ENCODE measurements around the gene CAMTA1.
A peak's percentile ranks its signal among the peaks of the same experiment; 100 is the strongest.
"Not testable (repeated sequence)": the region's sequence is repeated elsewhere in the genome, so short reads cannot be mapped to it uniquely, and the experiment has no call there.

The CAMTA1 gene

DNA sequence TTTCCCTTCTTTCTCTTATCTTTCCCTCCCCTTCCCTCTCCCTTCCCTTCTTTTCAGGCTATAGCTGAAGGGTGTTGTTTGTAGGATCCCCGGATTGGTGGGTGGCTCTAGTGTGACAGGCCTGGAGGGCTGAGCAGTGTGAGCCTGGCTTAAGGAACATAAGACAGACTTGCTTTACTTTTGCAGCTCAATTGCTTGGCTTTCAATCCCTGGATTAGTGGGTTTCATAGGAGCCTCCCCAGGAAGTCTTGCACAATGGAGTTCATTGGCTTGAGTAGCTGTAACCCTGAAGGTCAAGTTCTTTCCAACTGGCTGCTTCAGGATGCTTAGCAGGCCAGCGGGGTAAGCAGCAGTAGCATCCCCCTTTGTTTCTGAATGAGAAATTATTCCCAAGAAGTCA, 126.7 kb downstream of the CAMTA1 start:
- no peak for DNase-seq
- TF ChIP-seq GATA1 (IDR thresholded peaks at IDR 0.05; ENCODE audit: low read depth, low read length) (no peak), POLR2A (IDR thresholded peaks at IDR 0.05; ENCODE audit: low read length) (no peak)

DNA sequence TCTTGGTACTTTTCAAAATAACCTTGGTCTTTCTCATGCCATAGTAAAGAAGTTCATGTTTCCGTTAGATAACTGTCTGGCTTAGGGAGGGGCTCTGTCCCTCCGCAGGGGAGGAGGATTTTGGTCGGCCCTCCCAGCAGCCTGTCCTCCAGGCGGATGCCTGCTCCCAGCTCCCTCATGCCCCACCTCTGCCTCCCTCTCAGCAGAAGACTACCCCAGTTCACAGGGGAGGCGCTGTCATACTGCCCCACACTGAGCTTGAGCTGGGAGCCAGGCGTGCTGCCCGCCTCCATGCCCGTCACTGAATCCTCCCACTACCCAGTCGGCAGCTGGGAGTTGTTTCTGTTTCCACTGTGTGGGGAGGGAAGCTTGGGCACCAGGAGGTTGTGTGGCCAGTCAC, 127.3 kb downstream of the CAMTA1 start:
- DNase-seq = peak in 1 of 2 experiments; percentile 15
- TF ChIP-seq GATA1 (IDR thresholded peaks at IDR 0.05; ENCODE audit: low read depth, low read length) (no peak), POLR2A (IDR thresholded peaks at IDR 0.05; ENCODE audit: low read length) (no peak)

DNA sequence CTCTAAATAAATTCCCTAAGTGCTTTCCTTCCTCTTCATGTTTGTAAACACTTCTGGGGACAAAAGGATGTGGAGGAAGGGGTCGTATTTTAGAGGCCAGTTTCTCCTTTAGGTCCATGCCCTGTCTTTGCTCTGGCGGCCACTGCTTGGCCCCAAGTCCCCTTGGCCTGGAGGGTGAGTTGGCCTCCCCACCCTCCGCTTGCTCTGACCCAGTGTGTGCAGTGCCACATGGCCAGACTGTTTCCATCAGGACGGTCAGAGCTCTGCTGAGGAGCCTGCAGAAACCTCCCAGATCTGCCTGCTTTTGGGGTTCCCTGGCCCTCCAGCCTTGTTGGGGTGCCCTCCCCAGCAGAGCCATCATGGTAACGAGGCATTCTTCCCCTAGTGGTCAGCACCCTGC, 127.8 kb downstream of the CAMTA1 start:
- TF ChIP-seq GATA1 (IDR thresholded peaks at IDR 0.05; ENCODE audit: low read depth, low read length) = no peak
- TF ChIP-seq POLR2A (IDR thresholded peaks at IDR 0.05; ENCODE audit: low read length) = no peak
- DNase-seq = no peak

DNA sequence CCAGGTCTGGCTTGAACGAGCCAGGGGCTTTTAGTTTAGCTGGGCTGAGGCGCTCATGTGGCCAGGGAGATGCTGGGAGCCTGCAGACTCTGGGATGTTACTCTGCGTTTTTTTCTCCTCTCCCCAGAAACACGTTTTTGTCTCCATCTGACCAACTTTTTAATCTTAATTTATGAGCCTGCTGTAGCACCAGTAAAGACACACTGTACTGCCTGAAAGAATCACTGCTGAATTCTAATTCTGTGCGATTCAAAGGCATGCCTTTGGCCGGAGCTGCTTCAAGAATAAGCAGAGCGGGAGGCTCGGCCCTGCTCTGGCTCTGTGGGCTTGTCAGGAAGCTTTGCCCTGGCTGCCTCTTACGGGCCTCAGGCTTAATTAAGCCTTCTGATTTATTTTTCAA, 129.5 kb downstream of the CAMTA1 start:
- DNase-seq = no peak
- TF ChIP-seq POLR2A (IDR thresholded peaks at IDR 0.05; ENCODE audit: low read length) = no peak
- TF ChIP-seq GATA1 (IDR thresholded peaks at IDR 0.05; ENCODE audit: low read depth, low read length) = no peak

DNA sequence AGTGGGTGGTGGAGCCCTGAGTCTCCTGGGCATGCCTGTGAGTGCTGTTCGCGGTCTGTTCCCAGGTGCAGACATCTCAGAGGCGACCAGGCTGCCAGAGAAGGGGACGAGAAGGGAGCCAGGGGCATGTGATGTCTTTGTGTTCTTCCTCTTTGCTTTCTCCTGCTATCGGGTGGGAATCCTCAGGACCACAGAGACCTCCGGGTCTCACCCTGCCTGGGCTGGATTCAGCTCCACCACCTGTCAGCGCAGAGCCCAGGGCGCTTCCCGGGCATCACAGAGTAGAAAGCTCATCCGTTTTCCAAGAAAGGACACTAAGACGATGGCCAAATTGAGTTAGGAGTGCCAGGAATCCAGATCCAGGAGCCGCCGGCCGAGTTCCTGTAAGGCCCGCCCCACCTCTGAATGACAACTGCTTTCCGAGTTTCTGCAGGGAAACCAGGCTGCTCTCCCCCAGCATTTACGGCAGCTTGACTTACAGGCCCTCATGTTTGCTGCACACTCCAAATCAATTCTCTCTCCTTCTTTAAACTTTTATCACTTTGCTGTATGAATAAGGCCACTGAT, 130.8 kb downstream of the CAMTA1 start:
- TF ChIP-seq GATA1 (IDR thresholded peaks at IDR 0.05; ENCODE audit: low read depth, low read length) = no peak
- TF ChIP-seq POLR2A (IDR thresholded peaks at IDR 0.05; ENCODE audit: low read length) = no peak
- DNase-seq = no peak

DNA sequence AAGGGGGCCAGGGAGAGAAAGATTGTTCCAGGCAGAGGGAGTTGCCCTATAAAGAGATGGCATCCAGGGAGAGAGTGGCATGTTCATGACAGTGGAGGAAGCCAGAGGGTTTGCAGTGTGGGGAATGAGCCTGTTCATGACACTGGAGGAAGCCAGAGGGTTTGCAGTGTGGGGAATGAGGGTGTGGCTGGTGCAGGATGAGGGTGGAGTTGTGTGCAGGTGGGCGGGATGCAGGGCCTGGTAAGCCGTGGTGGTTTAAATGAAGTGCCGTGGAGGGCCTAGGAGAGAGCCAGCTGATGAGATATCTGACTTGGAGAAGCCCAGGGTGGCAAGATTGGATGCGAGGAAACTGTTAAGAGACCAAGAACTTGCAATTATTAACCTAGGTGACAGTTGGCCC, 131.8 kb downstream of the CAMTA1 start:
- TF ChIP-seq POLR2A (IDR thresholded peaks at IDR 0.05; ENCODE audit: low read length) (no peak), GATA1 (IDR thresholded peaks at IDR 0.05; ENCODE audit: low read depth, low read length) (no peak)
- DNase-seq = no peak

DNA sequence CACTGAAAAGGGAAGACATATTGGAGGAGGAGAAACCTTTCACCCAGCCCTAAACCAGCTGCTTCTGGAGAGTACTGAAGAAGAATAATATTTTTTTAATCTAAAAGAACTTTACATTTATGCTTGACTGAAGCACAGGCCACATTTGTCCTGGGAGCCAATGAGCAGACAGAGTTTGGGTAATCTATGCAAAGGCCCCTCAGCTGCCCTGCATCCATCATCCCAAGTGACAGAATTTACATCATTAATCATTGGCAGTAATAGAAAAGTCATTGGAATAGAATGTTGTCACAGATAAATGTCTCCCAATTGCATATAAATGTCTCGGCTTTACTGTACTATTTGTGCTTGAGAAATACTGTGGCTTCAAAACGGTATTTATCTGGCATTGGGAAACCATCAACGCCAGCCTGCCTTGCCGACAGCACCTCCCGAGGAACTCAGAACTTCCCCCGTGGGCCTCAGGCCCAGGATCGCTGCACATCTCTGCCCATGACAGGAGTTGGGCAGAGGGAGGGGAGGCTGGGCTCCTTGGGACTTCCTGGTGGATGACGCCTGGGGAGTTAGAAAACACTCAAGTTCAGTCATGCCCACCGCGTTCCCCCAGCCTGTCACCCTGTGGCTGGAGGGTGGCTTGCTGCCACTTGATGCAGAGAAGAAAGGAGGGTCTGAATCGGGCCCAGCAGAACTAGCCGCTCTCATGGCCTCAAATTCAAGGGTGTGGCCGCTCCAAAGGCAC, 133.1 kb downstream of the CAMTA1 start:
- TF ChIP-seq GATA1 (IDR thresholded peaks at IDR 0.05; ENCODE audit: low read depth, low read length) (no peak), POLR2A (IDR thresholded peaks at IDR 0.05; ENCODE audit: low read length) (no peak)
- DNase-seq = no peak

DNA sequence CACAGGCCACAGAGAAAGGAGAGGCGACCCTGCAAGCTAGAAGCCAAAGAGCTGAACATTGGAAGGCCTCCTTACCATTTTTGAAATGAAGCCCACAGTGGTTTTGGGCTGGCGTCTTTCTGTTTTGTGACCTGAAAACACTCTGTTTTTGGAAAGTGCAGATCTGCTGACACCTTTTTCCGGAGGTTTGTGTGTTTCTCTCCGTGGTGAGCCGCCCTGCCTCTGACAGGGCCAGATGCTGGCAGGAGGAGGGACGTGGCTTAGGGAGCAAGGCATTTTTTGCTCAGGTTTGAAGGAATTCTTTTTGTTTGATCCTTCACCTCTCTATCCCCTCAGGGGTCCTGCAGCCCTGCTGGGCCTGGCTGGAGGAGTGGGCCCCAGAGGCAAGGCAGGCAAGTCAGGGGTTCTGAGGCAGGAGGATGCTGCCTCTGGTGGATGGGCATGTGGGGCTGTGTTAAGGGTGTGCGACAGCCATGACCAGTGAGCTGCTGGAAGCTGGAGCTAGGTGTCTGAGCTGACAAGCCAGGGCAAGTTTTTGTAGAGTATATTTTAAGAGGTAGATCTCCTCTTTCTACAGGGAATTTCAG, 133.8 kb downstream of the CAMTA1 start:
- TF ChIP-seq GATA1 (IDR thresholded peaks at IDR 0.05; ENCODE audit: low read depth, low read length) = no peak
- TF ChIP-seq POLR2A (IDR thresholded peaks at IDR 0.05; ENCODE audit: low read length) = no peak
- DNase-seq = no peak

DNA sequence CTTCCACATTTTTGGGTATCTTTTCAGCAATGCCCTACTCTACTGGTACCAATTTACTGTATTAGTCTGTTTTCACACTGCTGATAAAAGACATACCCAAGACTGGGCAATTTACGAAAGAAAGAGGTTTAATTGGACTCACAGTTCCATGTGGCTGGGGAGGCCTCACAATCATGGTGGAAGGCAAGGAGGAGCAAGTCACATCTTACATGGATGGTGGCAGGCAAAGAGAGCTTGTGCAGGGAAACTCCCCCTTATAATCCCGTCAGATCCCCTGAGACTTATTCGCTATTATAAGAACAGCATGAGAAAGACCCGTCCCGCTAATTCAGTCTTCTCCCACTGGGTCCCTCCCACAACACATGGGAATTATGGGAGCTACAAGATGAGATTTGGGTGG, 136.3 kb downstream of the CAMTA1 start:
- not testable (repeated sequence) for DNase-seq

DNA sequence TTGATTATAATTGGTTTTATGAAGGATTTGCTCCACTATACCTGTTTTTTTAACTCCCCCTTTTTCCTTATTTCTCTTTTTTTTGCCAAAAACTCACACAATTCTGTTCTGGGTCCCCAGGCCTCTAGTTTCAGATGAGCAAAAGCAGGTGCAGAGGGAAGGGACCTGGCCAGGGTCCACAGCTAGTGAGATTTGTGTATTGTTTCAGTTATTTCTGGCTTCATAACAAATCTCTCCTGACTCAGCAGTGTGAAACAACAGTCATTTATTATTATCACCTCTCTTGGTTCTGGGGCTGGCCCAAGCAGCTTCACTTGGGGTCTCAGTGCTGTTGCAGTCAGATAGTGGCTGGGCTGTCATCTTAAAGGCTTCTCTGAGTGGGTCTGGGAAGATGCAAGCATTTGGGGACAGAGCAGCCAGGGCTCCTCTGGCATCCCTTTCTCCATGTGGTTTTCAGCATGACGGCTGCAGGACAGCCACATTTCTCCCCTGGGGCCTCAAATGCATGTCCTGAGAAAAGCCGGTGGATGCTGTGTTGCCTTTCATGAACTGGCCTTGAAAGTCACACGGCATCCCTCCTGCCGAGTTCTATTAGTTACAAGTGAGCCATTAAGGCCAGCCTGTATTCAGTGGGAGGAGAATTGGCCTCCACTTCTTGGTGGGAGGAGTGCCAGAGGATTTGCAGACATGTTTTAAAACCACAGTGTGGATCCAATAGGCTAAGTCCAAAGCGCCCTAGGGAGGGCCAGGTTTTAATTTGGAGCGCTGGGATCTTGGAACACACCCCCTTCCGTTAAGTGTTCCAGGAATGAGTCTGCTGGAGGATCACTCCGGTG, 137.1 kb downstream of the CAMTA1 start:
- DNase-seq = no peak
- TF ChIP-seq GATA1 (IDR thresholded peaks at IDR 0.05; ENCODE audit: low read depth, low read length) (no peak), POLR2A (IDR thresholded peaks at IDR 0.05; ENCODE audit: low read length) (no peak)

DNA sequence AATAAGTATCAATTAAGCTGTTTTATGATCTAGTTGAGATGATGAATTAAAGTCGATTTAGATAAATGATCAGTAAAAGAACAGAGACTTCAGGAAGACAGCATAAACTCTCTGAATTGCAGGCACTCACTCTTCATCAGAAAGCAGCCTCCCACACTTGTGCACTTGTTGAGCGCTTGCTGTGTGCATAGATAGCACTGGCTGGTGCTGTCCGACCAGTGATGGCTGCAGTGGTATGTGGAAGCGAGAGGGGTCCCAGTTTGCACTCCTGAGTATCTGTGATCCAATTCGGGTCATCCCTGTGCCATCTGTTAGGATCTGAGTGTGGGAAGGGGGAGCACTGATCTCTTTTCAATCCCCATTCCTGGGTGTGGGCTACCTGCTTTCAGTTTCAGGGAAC, 137.8 kb downstream of the CAMTA1 start:
- TF ChIP-seq POLR2A (IDR thresholded peaks at IDR 0.05; ENCODE audit: low read length) = no peak
- no peak for TF ChIP-seq GATA1 (IDR thresholded peaks at IDR 0.05; ENCODE audit: low read depth, low read length)
- no peak for DNase-seq

DNA sequence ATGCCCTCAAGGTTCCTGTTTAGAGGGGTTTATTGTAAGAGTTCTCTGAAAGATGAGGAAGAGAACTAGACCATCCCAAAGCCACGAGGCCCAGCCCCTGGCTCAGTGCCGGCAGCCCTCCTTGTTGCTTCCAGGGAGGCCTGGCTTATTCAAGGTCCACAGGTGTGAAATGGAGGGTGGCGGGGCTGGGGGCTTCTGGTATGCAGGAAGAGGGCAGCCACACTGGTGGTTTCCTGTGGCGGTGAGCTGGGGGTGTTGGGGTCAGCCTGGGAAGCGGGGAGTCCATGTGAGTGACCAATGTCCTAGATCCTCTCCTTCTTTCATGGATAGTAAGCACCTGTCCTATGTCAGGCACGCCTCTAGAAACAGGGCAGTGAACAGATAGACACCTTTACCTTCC, 138.2 kb downstream of the CAMTA1 start:
- DNase-seq = no peak

DNA sequence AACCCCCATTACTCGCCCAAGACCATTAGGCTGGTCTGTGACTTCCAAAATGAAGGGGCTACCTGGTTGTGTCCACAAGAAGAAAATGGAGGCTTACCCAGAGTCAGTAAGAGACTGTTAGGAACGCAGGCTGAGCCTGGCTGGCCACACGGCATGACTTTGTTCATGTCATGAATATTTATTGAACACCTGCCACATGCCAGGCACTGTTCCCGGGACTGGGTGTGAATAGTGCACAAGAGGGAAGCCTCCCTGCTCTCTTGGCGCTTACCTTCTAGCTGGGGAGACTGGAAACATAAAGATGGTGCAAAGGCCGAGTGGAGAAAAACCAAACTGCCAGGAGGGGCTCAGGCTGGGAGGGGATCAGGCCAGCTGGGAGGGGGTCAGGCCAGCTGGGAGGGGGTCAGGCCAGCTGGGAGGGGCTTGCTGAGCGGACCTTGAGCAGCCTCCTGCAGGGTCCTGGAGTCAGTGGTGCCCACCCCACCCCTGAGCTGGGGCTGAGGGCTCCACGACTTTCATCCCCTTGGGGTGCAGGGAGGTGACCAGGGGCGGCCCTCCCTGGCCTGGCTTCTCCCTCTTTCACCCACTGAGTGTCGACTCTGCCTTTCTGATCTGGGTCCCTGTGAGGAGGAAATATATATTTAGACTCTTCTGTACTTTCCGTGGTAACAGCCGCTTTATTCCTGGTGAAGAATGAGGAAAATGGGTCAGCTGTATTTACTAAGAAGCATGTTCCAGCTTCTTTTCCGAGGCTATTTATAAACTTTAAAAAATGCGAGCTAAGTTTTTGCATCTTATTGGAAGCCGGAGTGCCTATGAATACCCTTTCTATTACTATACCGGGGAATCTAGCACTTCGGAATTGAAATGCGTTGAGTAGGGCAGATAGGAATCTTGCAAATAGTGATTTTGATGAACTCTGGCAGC, 139.0 kb downstream of the CAMTA1 start:
- TF ChIP-seq GATA1 (IDR thresholded peaks at IDR 0.05; ENCODE audit: low read depth, low read length) = no peak
- TF ChIP-seq POLR2A (IDR thresholded peaks at IDR 0.05; ENCODE audit: low read length) = no peak
- DNase-seq = no peak

More for the DNA sequence above, 138.2 kb downstream of the CAMTA1 start:
- TF ChIP-seq GATA1 (IDR thresholded peaks at IDR 0.05; ENCODE audit: low read depth, low read length) (no peak), POLR2A (IDR thresholded peaks at IDR 0.05; ENCODE audit: low read length) (no peak)

Measured in erythroblast (primary cell).